Measurements from ENCODE around the gene S100A11. TPM values are rescaled to one million over a fixed set of nuclear protein-coding genes. Genes with fewer than 3 reads are reported as not detected.

The S100A11 gene
- total RNA-seq, 1 donor from 2014 or later, result 826 TPM

DNA sequence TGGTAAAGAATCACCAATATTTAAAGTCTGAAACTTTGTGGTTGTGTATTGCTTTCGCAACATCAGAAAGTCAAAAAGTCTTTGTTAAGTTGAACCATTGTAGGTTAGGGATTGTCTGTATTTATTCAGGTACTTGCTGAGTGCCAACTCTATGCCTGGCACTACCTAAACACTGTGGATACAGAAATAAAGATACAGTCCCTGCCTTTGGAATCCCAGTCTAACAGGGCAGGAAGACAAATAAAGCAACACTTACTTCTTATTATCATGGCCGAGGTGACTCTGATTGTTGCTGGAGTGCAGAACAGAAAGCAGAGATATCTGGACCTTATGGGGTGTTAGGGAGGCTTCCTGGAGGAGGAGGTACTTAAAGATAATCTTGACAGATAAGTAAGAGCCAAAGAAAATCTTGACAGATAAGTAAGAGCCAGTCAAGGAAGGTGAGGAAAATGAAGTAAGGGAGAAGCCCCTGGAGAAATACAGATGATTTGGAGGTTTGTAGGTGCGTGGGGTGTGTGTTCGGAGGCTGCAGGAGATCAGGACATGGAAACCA, 31.4 kb downstream of the S100A11 start:
- H3K27me3 ChIP-seq (ENCODE audit: control insufficient read depth, insufficient read depth, low read length), result no peaks in the 10 kb centered on the region
- no peak for TF ChIP-seq CTCF (IDR thresholded peaks at IDR 0.05; ENCODE audit: insufficient read depth, low read length, poor library complexity, severe bottlenecking)
- DNase-seq (ENCODE audit: low read depth), result no peak
- H3K36me3 ChIP-seq (ENCODE audit: control insufficient read depth, insufficient read depth, low read length), result no peaks in the 10 kb centered on the region
- no peak overlapping the region for H3K4me3 ChIP-seq (ENCODE audit: low read depth, low read length)

DNA sequence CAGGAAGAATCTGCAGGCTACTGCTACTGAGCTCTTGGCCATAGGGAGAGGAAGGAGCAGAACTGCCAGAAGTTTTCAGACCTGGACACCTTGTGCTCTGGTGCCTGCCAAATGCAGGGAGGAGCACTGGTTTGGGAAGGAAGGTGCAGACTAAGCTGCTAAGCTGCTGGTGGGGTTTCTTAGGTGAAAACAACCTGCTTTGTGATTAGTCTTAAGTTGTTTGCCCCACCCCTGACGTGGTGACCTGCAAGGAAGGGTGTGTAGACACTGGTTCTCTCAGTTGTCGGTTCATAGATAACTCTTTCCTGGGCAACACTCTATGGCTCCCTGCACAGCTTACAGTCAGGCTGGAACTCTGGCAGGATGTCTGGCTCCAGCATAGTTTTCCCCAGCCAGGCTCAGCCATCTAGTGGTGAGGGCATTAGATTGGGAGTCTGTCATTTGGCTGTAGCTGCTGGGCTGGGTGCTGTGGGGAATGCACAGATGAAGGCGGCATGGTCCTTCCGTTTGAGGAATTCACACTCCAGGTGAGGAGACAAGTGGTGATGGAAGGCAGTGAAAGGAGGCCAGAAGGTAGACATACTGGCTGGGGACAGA, 32.9 kb downstream of the S100A11 start:
- H3K36me3 ChIP-seq (ENCODE audit: control insufficient read depth, insufficient read depth, low read length), result no peaks in the 10 kb centered on the region
- no peaks in the 10 kb centered on the region for H3K27me3 ChIP-seq (ENCODE audit: control insufficient read depth, insufficient read depth, low read length)
- no peak for DNase-seq (ENCODE audit: low read depth)
- H3K4me3 ChIP-seq (ENCODE audit: low read depth, low read length), result no peak overlapping the region
- peak; percentile 23 for TF ChIP-seq CTCF (IDR thresholded peaks at IDR 0.05; ENCODE audit: insufficient read depth, low read length, poor library complexity, severe bottlenecking)

- DNase-seq (ENCODE audit: low read depth), result no peak
- H3K36me3 ChIP-seq (ENCODE audit: control insufficient read depth, insufficient read depth, low read length), result no peaks in the 10 kb centered on the region
- no peak for TF ChIP-seq CTCF (IDR thresholded peaks at IDR 0.05; ENCODE audit: insufficient read depth, low read length, poor library complexity, severe bottlenecking)
- no peak overlapping the region for H3K4me3 ChIP-seq (ENCODE audit: low read depth, low read length)
- no peaks in the 10 kb centered on the region for H3K27me3 ChIP-seq (ENCODE audit: control insufficient read depth, insufficient read depth, low read length)
Measured at GRCh38 chr1:152002960-152003359, 33.8 kb downstream of the S100A11 start.

GRCh38 chr1:152001631-152002584, 34.9 kb downstream of the S100A11 start:
- peak; percentile 91 for TF ChIP-seq CTCF (IDR thresholded peaks at IDR 0.05; ENCODE audit: insufficient read depth, low read length, poor library complexity, severe bottlenecking)
- H3K4me3 ChIP-seq (ENCODE audit: low read depth, low read length), result no peak overlapping the region
- H3K27me3 ChIP-seq (ENCODE audit: control insufficient read depth, insufficient read depth, low read length), result no peaks in the 10 kb centered on the region
- H3K36me3 ChIP-seq (ENCODE audit: control insufficient read depth, insufficient read depth, low read length), result no peaks in the 10 kb centered on the region
- no peak for DNase-seq (ENCODE audit: low read depth)

- Histone ChIP-seq H3K4me3 (ENCODE audit: low read depth, low read length) (no peak overlapping the region), H3K36me3 (ENCODE audit: control insufficient read depth, insufficient read depth, low read length) (no peaks in the 10 kb centered on the region), H3K27me3 (ENCODE audit: control insufficient read depth, insufficient read depth, low read length) (no peaks in the 10 kb centered on the region)
- no peak for TF ChIP-seq CTCF (IDR thresholded peaks at IDR 0.05; ENCODE audit: insufficient read depth, low read length, poor library complexity, severe bottlenecking)
- no peak for DNase-seq (ENCODE audit: low read depth)
Measured at GRCh38 chr1:152000964-152001630, 35.7 kb downstream of the S100A11 start.
